ENCODE results near the gene LDHA.
"Not testable (repeated sequence)": the region's sequence is repeated elsewhere in the genome, so short reads cannot be mapped to it uniquely, and the experiment has no call there.

The LDHA gene

DNA sequence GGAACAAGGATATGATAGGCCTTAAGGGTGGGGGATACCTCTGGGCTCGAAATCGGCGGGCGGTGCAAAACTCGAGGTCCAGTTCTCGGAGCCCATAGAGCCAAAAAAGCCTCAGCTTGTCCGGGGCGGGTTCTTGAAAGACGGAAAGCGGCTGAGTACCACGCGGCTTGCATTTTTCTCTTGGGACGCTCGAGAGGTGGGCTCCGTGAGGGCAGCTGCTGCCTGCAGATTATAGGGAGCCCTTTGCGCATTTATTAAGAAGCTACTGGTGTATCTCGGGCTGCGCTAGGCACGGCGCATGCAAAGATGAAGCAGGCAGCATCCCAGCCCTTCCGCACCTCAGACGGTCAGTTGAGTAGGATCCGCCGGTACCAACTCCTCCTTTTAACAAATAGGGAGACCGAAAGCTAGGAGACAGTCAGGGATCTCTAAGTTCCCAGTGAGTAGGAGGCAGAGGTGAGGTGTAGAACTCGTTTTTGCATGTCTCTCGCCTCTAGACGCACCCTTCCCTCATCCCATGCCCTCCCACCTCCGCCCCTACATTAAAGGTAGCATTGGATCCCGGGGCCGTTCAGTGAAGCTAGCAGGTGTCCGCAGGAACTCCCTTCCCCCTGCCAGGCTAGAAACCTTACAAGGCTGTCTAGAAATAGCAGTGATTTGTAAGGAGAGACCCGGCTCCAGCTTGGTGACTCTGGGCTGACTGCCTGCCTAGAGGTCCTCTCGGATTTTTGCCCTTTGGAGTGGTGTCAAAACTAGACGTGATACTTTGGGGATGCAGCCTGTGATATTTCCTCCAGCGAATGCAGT is 768 bp downstream of the LDHA start:
- DNase-seq = no peak

DNA sequence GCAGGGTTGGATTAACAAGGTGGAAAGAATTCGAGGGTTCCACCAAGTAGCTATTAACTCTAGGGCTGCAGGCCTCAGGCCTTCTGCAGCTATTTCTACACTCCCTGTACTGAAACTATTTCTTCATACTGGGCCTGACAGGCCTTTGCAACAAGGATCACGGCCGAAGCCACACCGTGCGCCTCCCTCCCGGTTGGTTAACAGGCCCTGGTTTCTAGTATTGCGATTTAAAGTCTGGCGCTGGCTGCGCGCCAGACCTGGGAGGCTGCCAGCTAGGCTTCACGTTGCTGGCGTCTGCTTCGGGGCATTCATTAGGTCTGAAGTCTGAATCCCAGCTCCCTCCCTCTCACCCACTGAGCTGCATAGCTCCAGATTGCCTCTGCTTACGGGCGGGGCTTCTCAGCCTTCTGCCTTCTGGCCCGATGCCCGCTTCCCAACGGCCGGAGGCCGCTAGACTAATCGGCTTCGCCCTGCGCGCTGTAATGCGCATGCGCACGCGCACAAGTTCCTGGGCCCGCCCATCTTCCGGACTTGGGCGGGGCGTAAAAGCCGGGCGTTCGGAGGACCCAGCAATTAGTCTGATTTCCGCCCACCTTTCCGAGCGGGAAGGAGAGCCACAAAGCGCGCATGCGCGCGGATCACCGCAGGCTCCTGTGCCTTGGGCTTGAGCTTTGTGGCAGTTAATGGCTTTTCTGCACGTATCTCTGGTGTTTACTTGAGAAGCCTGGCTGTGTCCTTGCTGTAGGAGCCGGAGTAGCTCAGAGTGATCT is 1.6 kb downstream of the LDHA start:
- peak; percentile 96 to 97 for DNase-seq

DNA sequence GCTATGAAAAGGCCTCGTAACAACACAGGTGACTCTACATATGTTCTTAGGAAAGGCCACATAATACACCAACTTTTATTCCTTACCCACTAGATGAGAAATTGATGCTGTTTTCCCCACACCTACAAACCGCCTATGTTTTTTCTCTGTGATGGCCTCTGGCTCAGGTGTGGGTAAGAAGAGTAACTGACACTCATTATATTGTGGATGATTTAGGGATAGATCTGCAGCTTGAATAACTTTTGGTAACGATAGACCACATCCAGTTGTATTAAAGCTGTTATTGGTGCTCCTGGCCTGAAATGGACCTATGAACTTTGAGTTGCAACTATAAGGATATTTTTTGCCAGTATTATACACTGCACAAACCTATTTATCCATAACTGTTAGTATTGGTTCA is 3.6 kb downstream of the LDHA start:
- no peak for DNase-seq

DNA sequence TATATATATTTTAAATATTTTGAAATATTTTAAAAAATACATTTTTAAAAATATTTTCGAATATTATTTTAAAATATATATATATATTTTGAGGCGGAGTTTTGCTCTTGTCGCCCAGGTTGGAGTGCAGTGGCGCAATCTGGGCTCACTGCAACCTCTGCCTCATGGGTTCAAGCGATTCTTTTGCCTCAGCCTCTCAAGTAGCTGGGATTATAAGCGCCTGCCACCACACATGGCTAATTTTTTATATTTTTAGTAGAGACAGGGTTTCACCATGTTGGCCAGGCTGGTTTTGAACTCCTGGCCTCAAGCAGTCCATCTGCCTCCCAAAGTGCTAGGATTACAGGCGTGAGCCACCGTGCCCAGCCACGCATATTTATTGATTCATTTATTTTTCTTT is 6.7 kb downstream of the LDHA start:
- DNase-seq = not testable (repeated sequence)

DNA sequence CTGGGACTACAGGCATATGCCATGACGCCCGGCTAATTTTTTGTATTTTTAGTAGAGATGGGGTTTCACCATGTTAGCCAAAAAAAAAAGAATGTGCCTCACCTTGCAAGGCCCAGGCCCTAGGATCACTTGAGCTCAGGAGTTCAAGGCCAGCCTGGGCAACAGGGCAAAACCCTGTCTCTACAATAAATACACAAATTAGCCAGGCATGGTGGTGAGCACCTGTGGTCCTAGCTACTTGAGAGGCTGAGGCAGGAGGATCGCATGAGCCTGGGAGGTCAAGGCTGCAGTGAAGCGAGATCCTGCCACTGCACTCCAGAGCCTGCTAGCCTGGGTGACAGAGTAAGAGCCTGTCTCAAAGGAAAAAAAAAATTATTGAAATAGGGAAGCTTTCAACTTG is 9.7 kb downstream of the LDHA start:
- no peak for DNase-seq

DNA sequence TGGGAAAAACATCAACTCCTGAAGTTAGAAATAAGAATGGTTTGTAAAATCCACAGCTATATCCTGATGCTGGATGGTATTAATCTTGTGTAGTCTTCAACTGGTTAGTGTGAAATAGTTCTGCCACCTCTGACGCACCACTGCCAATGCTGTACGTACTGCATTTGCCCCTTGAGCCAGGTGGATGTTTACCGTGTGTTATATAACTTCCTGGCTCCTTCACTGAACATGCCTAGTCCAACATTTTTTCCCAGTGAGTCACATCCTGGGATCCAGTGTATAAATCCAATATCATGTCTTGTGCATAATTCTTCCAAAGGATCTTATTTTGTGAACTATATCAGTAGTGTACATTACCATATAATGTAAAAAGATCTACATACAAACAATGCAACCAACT is 13.0 kb downstream of the LDHA start:
- DNase-seq = not testable (repeated sequence)

DNA sequence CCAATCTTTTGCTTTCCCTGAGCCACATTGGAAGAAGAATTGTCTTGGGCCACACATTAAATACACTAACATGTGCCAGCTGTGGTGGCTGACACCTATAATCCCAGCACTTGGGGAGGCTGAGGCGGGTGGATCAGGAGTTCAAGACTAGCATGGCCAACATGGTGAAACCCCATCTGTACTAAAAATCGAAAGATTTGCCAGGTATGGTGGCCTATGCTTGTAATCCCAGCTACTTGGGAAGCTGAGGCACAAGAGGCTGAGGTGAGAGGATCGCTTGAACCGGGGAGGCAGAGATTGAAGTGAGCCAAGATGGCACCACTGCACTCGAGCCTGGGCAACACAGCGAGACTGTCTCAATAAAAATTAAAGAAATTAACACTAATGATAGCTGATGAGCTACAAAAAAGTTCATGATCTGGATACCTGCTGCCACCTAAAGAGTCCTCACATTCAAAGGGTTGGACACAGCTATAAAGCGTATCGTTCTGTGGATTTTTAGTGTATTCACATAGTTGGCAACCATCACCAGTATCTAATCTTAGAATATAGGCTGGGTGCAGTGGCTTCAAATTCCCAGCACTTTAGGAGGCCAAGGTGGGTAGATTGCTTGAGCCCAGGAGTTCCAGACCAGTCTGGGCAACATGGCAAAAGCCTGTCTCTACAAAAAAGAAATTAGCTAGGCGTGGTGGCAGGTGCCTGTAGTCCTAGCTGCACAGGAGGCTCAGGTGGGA is 14.4 kb downstream of the LDHA start:
- DNase-seq = no peak

DNA sequence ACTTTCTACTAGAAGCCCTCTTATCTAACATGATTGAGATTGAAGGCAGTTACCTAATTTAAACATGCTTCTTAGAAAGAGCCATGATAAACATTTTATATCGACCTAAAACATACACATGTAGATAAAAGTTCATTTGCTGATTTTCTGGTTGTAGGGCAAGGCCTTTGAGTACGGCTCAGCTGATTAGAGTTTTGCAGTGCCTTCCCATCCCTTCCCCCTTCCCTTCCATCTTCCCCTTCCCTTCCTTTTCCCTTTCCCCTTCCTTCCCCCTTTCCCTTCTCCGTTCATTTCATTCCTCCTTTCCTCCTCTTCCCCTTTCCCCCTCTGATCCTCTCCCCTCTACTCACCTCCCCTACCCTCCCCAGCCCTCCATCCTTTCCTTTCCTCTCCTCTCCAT is 22.1 kb downstream of the LDHA start:
- no peak for DNase-seq

DNA sequence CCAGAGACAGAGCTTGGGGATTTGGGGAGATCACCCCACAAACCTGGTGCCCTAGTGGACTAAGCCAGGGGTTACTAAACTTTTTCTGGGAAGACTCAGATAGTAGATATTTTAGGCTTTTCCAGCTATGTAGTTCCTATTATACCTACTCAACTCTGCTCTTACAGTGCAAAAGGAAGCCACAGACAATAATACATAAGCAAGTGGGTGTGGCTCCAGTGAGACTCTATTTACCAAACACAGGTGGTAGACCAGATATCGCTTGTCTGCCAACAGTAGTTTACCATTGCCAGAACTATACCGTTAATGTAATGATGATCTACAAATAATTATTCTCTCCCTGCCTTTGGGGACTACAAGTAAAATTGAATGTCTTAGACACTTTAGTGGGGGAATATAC is 24.7 kb downstream of the LDHA start:
- DNase-seq = no peak

DNA sequence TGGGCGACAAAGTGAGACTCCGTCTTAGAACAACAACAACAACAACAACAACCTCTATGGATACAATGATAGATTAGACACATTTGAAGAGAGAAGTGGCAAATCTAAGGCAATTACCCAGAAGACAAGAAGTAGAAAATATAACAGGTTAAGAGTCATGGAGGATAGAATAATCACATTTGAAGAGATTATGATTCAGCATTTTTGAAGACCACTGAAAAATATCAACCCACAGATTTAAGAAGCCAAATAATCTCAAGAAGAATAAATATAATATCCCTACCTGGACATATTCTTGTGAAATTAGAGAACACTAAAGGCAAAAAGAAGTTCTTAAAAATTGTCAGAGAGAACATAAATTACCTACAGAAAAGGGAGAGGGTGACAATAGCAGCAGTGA is 25.7 kb downstream of the LDHA start:
- no peak for DNase-seq

DNA sequence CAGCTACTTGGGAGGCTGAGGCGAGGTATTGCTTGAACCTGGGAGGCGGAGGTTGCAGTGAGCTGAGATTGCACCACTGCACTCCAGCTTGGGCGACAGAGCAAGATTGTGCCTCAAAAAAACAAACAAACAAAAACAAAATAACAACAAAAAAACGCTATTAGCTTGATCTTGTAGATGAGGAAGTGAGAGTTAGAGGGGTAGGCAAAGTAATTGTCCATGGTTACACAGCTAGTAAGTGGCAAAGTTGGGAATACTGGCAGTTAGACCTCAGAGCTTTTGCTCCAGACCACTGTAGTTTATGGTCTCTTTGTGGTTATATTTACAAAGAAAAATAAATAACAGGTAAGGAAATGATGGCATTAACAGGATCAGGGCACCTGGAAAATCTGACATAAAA is 32.9 kb downstream of the LDHA start:
- DNase-seq = no peak

DNA sequence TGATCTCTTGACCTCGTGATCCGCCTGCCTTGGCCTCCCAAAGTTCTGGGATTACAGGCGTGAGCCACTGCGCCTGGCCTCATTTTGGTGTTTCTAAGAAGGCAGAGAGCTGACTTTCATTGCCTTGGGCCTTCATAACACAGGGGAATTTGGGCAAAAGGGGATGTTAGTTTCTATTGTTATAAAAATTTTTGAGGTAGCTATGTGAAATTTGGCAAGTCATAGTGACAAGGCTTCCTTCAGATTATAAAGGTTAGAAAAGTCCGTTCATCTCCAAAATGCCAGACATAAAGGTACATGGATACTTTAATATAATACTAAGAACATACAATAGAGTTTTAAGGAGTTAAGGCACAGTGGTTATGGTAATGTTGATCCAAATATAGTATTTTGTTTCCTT is 35.0 kb downstream of the LDHA start:
- DNase-seq = no peak

DNA sequence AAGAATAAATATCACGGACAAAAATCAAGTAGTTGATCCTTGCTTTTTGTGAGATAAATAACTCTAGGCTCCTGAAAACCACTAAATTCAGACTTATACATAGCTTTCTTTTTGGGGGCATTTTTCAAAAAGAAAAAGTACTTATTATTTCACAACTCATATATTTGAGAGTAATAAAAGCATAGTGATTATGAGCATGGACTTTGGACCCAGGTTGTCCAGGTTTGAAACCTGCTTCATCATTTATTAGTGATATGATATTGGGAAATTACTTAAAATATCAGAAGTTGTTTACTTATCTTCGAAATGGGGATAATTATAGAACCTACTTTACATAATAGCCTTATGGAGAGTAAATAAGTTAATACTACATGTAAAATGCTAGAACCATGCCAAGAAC is 44.3 kb downstream of the LDHA start:
- no peak for DNase-seq

DNA sequence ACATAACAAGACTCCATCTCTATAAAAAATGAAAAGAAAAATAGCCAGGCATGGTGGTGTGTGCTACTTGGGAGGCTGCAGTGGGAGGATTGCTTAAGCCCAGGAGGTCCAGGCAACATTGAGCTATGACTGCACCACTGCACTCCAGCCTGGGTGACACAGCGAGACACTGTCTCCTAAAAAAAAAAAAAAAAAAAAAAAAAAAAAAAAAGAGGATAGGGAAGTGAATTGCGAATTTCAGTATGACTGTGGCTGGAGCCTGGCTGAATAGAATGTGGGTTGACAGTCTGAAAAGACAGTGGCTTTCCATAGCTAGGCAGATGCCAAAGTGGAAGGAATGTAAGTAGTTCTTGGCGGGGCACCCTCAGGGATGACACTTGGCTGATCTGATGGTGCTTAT is 54.9 kb downstream of the LDHA start:
- DNase-seq = no peak

DNA sequence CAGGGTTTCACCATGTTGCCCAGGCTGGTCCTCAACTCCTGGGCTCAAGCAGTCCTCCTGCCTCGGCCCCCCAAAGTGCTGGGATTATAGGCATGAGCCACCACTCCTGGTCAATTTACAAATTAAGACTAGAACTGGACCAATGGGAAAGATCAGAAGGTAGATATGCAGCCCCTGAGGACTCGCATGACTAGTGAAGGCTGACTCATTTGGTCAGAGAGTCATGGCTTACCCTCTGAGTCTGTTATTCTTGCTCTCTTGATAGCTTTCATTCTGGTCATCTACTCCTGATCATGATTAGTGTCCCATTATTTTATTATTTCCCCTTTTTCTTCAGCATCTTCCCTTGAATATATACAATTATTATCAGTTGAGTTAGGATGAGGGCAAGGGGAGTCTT is 58.6 kb downstream of the LDHA start:
- DNase-seq = no peak

DNA sequence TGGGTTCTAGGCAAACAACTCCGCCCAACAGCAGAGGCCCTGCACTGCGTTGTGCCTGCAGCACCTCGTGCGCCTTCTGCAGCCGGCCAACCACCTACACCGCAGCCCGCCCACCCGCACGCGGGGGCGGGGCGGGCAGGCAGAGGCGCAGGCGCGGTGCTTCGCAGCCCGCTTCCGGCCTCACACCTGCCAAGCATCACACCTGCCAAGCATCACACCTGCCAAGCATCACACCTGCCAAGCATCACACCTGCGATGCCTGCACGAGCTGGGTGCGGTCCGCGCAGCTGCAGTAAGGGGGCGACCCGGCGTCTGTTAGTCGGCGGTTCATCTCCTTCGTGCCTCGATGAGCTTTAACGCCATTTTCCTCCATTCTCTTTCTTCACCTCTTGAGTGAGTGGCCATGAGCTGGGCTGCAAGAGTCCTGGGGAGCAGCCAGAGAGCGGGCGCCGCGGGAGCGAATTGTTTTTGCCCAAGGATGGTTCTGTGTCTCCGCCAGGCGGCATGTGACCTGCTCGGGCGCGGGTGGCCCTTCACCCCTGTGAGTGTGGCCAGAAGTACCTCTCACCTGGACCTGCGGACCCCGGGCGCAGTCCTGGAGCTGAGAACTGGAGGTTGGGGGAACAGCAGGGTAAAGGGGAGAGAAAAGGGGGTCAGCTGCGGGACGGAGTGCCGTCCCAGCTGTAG is 61.5 kb downstream of the LDHA start, which contains the start of gene LDHAL6A:
Gene LDHAL6A, plus strand, starts transcription at position 171 of the 687 bp plus-strand sequence. CDS start 825 bp downstream, outside the sequence.
- no peak for DNase-seq

DNA sequence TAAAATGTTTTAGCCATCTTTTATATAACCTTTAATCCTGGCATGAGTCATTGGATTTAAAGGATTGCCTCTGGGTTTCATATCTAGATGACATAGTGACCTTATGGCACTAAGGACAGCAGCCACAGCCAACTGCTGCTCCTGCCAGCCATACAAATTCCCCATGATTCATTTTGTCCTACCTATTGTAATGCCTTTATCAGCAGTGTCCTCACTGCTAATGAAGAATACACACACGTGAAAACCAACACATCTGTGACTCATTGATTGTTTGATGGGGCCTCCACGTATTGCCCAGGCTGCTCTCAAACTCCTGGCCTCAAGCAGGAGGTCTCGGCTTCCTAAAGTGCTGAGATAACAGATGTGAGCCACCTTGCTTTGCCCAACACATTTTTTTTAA is 63.1 kb downstream of the LDHA start:
- DNase-seq = no peak

Measured in Kasumi-1 (cell line).